Activated naive CD8-positive, alpha-beta T cell treated with anti-CD3 and anti-CD28 coated beads, Interleukin-2, amount 50 U/mL, for 16 hours (primary cell): ENCODE results near the gene TBC1D8.

Experiments used
- DNase-seq: peaks from one replicate; pipeline ENCODE4 v3.0.0-alpha.2; 2020; ENCODE audit warnings: low read depth, low spot score

TBC1D8 gene

GRCh38 chr2:101030866-101031554 lies 120.2 kb downstream of the TBC1D8 start:
- no peak for DNase-seq

GRCh38 chr2:101027852-101028251 lies 123.3 kb downstream of the TBC1D8 start:
- no peak for DNase-seq

- DNase-seq = no peak
These were observed 124.2 kb downstream of the TBC1D8 start for GRCh38 chr2:101026923-101027469.

GRCh38 chr2:101026253-101026701 lies 124.9 kb downstream of the TBC1D8 start:
- DNase-seq = no peak

GRCh38 chr2:101025561-101025960 lies 125.6 kb downstream of the TBC1D8 start:
- DNase-seq = no peak

- no peak for DNase-seq
These were observed 127.7 kb downstream of the TBC1D8 start for GRCh38 chr2:101023327-101024107.

- DNase-seq = no peak
These were observed 129.0 kb downstream of the TBC1D8 start for GRCh38 chr2:101022221-101022620.

- DNase-seq = no peak
These were observed 132.2 kb downstream of the TBC1D8 start for GRCh38 chr2:101018934-101019333.

- no peak for DNase-seq
These were observed 133.8 kb downstream of the TBC1D8 start for GRCh38 chr2:101017371-101017770.

- no peak for DNase-seq
These were observed 136.8 kb downstream of the TBC1D8 start for GRCh38 chr2:101014264-101014857.

- DNase-seq = no peak
These were observed 138.4 kb downstream of the TBC1D8 start for GRCh38 chr2:101012706-101013181.

GRCh38 chr2:101012054-101012705 lies 139.0 kb downstream of the TBC1D8 start:
- DNase-seq = no peak

GRCh38 chr2:101011152-101011551 lies 140.0 kb downstream of the TBC1D8 start:
- no peak for DNase-seq

GRCh38 chr2:101007415-101008345 lies 143.5 kb downstream of the TBC1D8 start:
- no peak for DNase-seq

- no peak for DNase-seq
These were observed 145.0 kb downstream of the TBC1D8 start for GRCh38 chr2:101006065-101006715.

- DNase-seq = no peak
These were observed 146.4 kb downstream of the TBC1D8 start for GRCh38 chr2:101004620-101005325.

GRCh38 chr2:101003278-101003775 lies 147.9 kb downstream of the TBC1D8 start:
- DNase-seq = no peak

GRCh38 chr2:101002562-101003277 lies 148.5 kb downstream of the TBC1D8 start:
- no peak for DNase-seq
